AG09309 (cell line): ENCODE data around the gene TANGO6.

ENCODE experiments used
- DNase-seq: peaks from one replicate; pipeline ENCODE4 v3.0.0-alpha.2; 2010; ENCODE audit warnings: low read depth
- H3K4me3 ChIP-seq: 2 replicates; pipeline ENCODE4 v1.5.1; 2011; ENCODE audit warnings: mild to moderate bottlenecking, low read depth, low read length, moderate library complexity; ENCODE audit not compliant: control insufficient read depth
- CTCF ChIP-seq: IDR thresholded peaks from 2 replicates; pipeline ENCODE4 v1.5.1; 2011; ENCODE audit warnings: mild to moderate bottlenecking, low read depth, low read length, inconsistent platforms; ENCODE audit not compliant: insufficient read depth, control insufficient read depth; ENCODE audit errors: missing control alignments

The TANGO6 gene

GRCh38 chr16:68857479-68857878 is 14.1 kb downstream of the TANGO6 start:
- no peak for DNase-seq
- no peak overlapping the region for H3K4me3 ChIP-seq
- no peak for TF ChIP-seq CTCF

GRCh38 chr16:68859828-68860227 is 16.5 kb downstream of the TANGO6 start:
- TF ChIP-seq CTCF: no peak
- H3K4me3 ChIP-seq: no peak overlapping the region
- no peak for DNase-seq

- DNase-seq: no peak
- TF ChIP-seq CTCF: no peak
These were observed 17.9 kb downstream of the TANGO6 start for GRCh38 chr16:68860978-68861892.

GRCh38 chr16:68866933-68867332 is 23.6 kb downstream of the TANGO6 start:
- TF ChIP-seq CTCF: no peak

More at GRCh38 chr16:68860978-68861892, 17.9 kb downstream of the TANGO6 start:
- H3K4me3 ChIP-seq: no peak overlapping the region

GRCh38 chr16:68869492-68870088 is 26.3 kb downstream of the TANGO6 start:
- no peak for TF ChIP-seq CTCF
- no peak for DNase-seq
- no peak overlapping the region for H3K4me3 ChIP-seq

More at GRCh38 chr16:68866933-68867332, 23.6 kb downstream of the TANGO6 start:
- DNase-seq: no peak
- H3K4me3 ChIP-seq: no peak overlapping the region

- no peak for DNase-seq
- no peak overlapping the region for H3K4me3 ChIP-seq
- TF ChIP-seq CTCF: no peak
These were observed 30.5 kb downstream of the TANGO6 start for GRCh38 chr16:68873635-68874471.
